NK-92 (cell line): ENCODE data around the gene BID.
"Not testable (repeated sequence)": the region's sequence is repeated elsewhere in the genome, so short reads cannot be mapped to it uniquely, and the experiment has no call there.

Experiments
- DNase-seq: peaks from one replicate; lab custom pipeline; 2025; ENCODE audit not compliant: unreplicated experiment; lab: John Stamatoyannopoulos, UW

BID gene

DNA sequence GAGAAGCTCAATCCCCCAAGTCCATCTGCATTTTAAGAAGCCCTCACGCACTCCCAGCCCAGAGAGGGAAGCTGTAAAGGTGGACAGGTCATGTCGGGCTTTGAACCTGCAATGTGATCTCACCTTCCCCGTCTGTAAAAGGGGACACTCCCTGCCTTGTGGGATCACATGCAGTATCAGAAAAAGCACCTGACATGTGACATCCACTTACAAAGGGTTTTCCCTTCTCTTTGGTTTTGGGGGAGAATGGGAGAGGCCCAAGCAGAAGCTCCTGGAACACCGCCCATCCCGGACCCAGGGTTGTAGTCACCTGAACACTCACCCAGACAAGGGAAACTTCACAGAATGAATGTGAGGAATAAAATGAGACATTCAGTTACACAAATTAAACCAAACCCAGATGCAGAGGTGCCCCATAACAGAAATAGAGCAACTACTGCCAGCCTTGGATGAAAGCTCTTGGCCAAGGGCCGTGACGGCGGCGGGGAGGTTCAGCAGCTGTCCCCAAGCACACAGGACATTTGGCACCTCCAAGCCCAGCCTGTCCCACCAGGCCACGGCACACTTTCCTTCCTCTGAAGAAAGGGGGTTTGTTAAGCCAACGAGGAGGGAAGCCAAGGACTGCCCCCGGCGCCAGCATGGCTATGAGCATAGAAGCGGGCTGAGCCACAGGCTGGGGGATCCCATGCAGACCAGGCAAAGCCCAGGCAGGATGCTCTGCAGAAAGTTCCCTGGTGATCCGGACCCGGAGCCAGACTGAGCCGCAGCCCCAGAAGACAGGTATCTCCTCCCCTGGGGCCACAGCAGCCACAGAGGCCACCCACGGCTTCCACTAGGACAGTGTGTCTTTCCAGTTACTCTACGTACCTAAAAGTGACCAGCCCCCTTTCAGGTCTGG is 3.8 kb downstream of the BID start:
- no peak for DNase-seq

DNA sequence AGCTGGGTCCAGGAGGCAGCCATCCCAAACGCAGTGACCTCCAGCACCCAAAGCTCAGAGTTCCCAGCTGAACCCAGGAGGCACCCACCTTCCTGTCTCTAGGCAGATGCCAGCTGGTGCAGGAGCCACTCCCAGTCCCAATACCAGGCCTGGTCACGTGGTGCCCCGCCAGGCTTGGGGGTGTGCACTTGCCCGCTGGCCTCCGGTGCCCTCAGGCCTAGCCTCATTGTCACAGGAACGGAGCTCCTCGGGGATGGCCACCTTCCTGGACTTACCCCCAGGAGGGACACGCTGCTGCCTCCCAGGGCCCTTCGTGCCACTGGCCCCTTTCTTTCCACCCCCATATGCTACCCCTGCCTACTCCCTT is 4.6 kb downstream of the BID start:
- DNase-seq, result no peak

DNA sequence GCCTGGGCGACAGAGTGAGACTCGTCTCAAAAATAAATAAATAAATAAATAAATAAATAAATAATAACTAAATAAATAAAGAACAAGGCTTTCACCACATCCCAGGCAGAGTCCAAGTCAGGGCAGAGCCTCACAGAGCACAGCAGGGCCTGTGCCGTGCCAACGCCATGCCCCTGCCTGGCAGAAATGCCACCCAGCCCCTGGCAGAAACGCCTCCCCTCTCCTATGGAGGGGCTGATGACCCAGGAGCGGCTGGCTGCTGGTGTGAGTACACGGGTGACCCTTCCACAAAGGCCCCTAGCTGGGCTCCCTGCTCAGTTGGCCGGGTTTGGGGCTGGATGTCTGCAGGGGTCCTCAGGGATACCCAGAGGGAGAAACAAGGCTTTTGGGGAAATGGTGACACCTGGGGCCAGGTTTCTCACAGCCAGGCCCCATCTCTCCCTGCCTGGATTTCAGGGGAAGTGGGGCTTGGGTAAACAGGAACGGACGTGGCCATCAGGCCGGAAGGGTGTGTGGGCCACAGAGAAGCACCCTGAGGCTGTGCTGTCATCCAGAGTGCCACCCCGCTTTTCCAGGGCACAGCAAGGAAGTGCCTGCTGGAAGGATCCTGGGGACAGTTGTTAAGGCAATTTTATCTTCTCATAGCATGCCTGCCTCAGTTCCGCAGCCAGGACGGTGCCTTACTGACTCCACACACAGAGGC is 5.1 kb downstream of the BID start:
- no peak for DNase-seq

- DNase-seq, result no peak
Measured at GRCh38 chr22:17767233-17768065, 6.8 kb downstream of the BID start.

- DNase-seq, result not testable (repeated sequence)
Measured at GRCh38 chr22:17764852-17765251, 9.4 kb downstream of the BID start.

DNA sequence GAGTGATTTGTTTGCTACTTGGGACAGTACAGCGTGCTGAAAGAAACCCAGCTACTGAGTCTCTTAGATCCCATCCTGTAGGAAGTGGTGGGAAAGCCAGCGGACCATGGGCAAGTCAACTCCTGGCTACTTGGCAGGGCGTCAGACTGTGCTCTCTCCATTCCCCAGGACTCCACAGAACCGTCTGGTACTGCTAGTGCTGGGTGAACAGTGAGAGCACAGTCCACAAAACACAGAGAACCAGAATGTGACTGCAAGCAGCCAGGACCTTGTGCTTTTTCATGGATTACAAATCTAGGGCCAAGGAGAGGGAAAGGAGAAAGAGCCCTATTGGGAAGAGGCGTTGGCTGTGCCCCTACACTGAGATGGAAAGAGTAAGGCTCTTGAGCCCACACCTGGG is 10.2 kb downstream of the BID start:
- DNase-seq, result no peak

- not testable (repeated sequence) for DNase-seq
Measured at GRCh38 chr22:17763442-17763841, 10.8 kb downstream of the BID start.

GRCh38 chr22:17761138-17761488 is 13.2 kb downstream of the BID start:
- no peak for DNase-seq

DNA sequence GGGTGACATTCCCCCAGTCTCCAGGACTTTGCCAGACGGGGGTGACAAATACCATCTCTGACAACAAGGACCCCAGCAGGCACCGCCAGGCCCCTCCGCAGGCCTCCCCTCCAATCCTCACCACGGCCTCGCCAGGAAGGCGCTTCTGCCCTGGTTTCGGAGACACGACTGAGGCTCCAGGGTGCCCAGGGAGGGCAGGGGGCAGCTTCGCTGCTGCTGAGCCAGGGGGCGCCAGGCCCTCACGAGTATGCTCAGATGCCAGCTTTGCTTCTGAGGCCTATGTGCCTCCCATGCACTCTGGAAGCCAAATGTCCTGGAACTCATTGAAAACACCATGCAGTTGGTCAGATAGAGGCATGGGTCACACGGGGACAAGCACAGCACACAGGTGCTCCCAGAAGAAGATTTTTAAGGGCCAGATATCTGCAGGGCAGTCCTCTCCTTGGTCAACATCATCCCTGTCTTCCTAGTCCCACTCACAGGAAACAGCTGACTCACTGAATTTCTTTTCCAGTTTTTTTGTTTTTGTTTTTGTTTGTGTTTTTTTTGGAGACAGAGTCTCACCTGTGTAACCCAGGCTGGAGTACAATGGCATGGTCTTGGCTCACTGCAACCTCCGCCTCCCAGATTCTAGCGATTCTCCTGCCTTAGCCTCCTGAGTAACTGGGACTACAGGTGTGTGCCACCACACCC is 19.9 kb downstream of the BID start:
- no peak for DNase-seq

DNA sequence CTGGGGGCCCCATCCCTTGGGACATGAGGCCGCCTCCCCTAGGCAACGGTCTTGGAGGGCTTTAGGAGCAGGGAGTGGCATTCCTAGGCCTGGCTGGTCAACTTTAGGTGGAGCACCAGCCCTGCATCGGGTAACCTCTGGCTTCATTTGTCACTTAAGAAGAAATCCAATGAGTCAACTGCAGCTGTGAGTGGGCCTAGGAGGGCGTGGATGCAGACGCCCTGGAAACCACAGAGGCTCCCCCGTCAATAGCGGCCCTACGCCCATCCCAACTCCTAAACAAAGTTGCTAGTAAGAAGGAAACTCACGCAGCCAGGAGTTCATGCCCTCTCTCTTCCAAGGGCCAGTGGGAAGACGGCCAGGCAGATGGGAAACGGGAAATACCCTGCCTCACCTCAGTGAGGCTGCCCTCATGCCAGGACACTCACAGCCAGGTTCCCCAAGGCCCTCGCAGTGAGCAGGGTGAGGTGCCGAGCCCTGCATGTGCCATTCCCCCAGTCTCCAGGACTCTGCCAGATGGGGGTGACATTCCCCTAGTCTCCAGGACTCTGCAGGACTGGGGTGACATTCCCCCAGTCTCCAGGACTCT is 20.8 kb downstream of the BID start:
- no peak for DNase-seq

DNA sequence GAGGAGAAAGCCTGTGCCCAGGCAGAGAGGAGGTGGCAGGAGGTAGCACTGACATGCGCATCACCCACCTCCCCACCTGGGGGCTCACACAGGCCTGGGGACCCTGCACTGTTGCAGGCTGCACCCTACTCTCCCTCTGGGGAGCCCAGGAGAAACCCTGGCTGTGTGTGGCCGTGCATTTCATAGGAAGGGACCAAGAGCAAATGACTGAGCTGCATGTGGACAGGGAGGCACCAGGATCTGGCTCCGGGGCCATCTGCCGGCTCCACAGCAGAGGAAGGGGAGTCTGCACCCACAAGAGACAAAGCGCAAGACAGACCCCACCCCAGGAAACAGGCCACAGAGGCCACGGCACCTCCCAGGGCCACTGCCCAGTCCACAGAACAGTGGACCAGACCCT is 22.7 kb downstream of the BID start:
- DNase-seq, result no peak

GRCh38 chr22:17749605-17750395 is 24.5 kb downstream of the BID start:
- no peak for DNase-seq

DNA sequence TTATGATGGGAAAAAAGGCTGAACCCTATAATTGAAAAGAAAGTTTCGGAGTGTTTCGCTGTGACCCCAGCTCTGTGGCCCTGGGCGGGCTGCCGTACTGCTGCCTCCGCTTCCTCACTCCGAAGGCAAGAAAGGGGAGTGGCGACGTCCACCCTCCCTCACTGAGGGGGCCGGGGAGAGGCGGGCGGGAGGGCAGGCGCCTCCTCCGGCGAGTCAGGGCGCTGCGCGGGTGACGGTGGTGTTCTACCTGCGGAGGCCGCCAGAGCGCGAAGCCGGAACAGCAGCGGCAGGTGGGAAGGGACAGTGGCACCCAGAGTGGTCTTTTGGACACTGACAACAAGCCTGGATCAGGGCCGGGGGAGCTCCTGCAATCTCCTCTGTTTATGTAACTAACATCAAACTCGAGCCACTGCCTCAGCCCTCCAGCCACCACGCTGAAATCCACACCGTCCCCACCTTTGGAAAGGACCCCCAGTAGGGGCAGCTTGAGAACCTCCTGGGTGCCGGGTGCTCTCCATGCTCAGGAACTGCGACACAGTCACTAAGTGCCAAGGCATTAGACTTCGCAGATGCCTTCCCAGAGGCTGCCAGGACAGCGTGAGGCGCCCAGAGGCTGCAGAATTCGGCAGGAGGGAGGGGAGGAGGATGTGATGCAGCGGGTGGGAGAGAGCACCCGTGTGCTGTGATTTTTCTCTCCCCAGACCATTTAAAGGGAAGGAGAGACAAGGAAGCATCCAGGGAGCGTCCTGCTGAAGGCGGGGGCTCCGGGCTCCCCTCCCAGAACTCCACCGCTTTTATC is 25.5 kb downstream of the BID start:
- no peak for DNase-seq

- DNase-seq, result no peak
Measured at GRCh38 chr22:17746916-17747315, 27.4 kb downstream of the BID start.

- no peak for DNase-seq
Measured at GRCh38 chr22:17744430-17744829, 29.8 kb downstream of the BID start.

DNA sequence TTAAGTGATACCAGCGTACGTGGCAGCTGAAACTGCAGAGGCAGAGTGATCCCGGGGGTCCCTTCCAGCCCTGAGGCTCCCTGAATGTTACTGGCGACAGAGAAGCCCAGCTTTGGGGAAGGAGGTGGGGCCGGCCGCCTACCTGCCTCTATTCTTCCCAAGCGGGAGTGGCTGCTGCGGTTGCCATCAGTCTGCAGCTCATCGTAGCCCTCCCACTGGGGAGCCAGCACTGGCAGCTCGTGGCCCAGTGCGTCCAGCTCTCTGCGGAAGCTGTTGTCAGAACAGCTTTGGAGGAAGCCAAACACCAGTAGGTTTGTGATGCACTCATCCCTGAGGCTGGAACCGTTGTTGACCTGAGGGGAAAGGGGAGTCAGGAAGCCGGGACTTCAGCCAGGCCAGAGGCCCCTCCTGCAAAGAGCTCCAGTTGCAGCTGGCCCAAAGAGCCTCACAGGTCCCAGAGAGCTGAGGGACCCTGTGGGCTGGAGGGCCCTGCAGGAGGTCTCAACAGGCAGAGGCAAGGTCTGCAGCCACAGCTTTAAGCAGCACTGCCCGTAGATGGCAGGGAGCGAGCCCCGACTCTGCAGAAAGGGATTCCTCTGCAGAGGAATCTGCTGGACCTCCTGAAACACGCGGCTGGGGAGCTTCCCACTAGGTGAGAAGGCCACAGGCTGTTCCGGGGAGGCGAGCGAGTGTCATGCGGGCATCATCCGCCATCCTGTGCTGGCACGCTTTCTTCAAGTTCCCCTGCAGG is 30.4 kb downstream of the BID start:
- no peak for DNase-seq

- DNase-seq, result no peak
Measured at GRCh38 chr22:17742527-17742902, 31.8 kb downstream of the BID start.

DNA sequence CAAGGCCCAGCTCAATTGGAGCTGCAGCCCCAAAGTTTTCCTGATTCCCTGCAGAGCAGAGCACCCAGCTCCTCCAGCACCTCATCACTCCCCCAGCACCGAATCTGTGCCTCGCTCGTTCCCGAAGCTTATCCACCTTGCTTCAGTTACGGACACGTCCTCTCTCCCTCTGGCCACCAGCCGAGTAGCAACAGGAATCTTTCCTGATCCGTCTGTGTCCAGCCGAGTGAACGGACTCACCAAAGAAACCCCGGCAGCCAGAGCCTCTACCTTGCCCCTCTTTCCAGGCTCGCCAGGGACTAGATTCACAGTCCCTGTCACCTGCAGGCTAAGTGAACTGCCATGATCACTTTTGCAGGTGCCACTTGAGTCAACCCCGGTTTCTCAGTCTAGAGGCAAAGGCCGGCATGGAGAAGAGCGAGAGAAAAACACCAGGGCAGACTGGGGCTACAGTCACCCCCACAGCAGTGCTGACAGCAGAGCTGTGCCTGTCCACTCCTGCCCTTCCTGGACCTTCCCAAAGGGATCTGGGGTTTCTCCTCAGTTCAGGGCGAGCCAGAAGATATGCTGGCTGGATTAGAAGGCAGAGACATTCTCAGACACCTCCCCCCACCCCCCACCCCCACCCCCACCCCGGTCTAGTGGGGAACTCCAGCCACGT is 32.3 kb downstream of the BID start:
- no peak for DNase-seq
